SHP77 treated with DMSO at 0.1 percent for 48 hours (cell line): ENCODE results near the gene CNNM4.

Experiments used
- DNase-seq: peaks from one replicate; lab custom pipeline; 2025; lab: John Stamatoyannopoulos, UW

CNNM4 gene

DNA sequence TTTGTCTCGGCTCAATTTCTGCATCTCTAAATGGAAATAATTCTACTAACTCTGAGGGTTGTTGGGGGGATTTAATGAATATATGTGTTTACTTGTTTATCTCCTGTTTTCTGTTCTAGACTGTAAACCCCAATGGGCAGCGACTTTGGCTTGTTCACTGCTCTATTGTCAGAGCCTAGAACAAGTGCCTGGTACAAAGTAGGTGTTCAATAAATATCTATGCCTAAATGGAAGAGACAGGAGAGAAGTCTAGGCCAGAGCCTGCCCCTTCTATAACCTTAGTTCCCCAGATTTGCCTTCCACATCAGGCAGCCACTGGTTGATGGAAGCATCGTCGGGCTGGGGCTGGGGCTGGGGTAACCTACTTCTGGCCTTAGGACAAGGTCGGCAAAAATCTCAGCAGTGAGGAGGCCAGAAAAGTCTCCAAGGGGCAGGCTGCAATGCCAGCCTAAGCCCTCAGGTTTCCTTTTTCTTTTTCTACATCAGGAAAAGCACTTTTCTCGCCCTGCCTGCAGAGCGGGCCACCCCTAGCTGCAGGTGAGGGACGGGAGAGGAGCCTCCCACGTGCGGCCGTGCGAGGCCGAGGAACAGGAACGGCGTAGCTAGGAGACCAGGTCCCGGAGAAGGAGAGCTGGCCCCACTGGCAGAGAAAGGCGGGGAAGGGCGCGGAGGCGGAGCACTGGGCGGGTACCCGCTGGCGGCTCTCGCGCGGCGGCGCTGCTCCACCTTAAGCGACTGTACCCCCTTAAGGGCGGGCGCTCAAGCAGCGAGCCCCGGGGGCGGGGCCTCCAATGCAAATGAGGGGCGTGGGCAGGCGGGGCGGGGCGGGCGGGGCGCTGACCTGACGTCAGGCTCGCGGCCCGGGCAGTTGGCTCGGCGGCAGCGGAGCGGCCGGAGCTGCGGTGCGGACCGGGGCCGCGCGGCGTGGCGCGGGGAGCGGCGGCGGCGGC is at the start of gene CNNM4:
Gene CNNM4, plus strand, starts transcription at position 867 of the 950 bp plus-strand sequence. CDS start 98 bp downstream, outside the sequence.
- peak; percentile 75 for DNase-seq

DNA sequence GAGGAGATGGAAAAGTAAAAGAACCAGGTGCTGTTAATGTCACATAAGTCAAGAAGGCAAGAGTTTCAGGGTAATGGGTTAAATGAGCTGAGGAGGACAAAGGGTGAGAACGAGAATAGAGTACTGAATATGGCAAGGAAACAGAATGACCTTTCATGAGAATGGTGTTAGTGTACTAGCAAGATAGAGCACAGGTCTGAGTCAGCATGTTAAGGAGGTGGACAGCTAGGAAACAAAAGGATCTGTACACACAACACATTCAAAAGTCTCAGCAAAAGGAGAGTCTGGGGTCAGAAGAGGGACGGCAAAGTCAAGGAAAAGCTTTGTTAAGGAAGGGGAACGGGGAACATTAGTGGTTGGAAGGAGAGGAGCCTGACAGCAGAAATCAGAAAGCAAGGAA is 49.7 kb upstream of the CNNM4 start:
- DNase-seq: no peak

DNA sequence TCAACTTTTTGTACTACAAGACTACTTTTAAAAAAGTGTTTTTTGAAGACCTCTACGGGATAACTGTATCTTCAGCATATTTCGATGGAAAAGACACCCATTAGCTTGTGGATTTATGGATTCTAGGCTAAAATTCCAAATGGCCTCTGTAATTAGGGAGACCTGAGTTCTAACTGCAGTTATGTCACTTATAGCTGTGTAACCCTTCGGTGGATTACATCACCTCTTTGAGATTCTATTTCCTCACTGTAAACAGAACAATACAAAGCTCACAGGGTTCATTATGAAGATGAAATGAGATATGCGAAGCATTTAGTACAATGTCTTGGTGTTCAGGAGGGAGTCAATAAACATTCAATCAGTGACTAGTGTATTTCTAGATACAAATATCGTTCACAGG is 45.0 kb upstream of the CNNM4 start:
- DNase-seq: no peak

DNA sequence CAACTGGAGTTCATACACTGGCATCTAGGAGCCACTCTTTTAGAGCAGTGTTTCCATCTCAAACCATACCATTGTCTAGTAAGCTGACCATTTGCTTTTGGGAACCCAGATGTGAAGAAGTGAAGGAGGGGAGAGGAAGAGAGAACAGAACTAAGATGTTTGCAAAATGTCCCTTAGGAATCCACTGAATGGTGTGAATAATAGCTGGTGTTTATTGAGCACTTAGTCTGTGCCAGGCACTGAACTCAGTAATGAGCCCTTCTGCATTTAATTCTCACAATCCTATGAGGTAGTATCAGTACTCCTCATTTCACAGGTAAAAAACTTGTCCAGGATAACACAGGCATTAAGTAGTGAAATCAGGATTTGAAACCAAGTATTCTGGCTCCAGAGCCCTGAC is 44.3 kb upstream of the CNNM4 start:
- no peak for DNase-seq

DNA sequence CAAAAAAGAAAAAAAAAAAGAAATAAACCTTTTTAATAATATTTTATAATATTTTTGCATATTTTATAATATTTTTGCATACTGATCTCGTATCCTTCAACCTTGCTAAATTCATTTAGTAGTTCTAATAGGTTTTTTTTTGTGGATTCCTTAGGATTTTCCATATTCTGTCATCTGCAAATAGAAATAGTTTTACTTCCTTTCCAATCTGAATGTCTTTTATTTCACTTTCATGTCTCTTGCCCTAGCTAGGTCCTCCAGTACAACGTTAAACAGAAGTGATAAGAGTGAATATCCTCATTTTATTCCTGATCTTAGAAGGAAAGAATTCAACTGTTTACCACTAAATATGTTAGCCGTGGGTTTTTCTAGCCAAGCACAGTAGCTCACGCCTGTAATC is 34.6 kb upstream of the CNNM4 start:
- no peak for DNase-seq

DNA sequence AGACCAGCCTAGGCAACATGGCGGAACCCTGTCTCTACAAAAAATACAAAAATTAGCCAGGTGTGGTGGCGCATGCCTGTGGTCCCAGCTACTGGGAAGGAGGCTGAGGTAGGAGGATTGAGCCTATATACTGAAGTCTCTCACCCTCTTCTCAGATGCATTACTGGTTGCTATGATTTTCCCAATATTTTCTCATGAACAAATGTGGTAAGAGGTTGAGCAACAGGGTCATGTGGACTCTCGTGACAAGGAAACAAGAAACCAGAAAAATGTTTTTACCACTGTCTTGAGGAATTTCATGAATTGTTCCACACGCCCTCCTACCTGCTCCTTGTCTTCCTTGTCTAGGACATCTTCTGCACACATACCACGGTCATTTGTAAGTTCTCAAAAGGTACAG is 33.3 kb upstream of the CNNM4 start:
- DNase-seq: no peak

DNA sequence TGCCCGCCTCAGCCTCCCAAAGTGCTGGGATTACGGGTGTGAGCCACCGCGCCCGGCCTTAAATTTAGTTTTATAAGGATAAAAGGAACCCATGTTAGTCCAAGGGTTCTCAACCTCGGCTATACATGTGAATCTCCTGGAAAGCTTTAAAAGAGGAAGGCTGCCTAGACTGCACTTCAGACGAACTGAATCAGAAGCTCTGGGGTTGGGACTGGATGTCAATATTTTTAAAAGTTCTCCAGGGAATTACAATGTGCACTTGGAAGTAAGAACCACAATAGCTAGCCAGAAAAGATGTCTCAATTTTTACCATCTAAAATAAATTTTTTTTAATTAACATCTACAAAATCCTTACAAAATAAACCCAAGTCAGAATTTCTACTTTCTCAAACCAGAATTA is 31.0 kb upstream of the CNNM4 start:
- no peak for DNase-seq

DNA sequence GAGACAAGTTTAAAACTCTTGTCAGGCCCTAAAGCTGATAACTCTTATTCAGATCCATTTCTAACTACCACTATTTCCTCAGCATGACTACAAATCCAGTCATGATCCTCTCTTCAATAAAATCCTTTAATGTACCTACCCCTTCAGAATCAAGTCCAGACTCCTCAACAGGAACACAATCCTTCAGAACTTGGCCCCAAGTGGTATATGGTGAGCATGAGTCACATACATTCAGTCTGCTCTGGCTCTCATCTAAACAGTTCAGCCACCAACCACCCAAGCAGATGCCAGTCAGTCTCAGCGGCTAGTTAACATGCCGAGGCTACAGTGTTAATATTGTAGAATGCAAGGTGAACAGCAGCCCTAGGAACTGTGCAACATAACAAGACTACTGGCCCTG is 30.5 kb upstream of the CNNM4 start:
- no peak for DNase-seq

DNA sequence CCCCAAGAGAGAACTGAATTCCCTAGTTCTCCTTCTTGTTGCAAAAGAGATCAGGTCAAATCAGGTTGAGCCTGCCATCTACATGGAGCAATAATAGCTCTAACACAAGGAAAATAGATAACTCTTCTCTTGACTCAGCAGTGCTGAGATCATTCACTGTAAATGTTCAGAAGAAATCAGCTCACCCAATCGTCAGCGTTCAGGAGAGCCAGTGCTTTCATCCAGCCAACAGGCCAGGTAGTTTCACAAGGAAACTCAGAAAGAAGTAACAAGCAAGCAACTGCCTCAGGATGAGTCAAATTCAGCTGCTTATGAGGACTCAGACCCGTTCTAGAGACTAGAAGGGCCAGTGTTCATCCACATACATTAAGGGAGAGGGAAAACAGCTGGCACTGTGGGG is 26.8 kb upstream of the CNNM4 start:
- DNase-seq: no peak

DNA sequence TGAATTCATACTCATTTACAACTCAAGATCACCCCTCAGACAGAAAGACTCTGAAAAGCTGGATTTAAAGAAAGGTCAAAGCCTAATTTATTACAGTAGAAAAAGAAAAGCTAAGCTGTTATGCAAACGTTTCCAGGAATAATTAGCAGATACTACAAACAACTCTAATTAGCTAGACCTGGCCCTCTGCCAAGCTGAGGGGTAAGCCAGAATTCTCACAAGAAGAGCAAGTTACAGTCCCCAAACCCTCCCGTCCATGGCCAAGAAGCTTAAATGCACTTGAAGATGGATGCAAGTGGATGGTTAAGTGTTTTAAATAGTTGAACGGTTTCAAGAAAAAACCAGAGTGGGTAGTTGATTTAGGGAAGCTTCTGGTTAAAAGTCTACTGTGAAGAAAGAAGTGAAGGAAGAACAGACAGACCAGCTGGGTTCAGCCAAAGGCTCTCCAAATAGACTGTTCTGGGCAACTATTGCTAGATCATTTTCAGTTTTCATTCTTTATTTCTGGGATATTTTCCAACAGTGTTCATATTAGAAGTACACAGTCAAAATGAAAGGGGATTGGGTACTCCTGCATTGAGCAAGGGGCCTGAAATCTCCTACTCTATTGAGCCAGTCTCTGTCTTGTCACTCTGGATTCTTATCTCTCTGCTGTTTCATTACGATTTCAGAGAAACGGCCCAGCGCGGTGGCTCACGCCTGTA is 25.7 kb upstream of the CNNM4 start:
- no peak for DNase-seq

DNA sequence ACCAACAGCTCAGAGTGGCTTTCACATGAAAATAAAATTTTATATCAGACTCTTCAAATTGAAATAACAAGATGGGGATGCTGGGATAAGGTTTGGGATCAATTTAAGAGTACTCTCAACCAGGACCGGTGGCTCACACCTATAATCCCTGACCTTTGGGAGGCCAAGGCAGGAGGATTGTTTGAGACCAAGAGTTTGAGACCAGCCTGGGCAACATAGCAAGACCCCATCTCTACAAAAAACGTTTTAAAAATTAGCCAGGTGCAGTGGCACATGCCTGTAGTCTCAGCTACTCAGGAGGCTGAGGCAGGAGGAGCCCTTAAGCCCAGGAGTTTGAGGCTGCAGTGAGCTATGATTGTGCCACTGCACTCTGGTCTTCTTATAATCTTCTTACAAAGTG is 23.5 kb upstream of the CNNM4 start:
- DNase-seq: no peak

DNA sequence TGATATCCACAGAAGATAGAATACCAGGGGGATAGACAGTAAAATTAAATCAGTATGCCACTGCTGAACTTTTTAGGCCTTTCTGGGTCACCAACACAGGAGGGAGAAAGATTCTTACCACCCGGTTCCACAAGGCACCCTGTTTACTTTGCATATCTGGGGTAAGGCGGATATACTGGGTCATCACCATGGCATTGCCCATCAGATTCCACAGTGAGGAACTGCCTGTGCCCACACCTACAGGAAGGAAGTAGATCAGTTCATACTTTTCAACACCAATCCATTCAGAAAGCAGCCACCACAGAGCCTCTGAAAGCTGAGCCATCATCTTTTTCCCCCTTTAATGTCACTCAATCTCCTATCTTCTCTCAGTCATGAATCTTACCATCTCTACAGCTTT is 22.9 kb upstream of the CNNM4 start:
- DNase-seq: no peak

DNA sequence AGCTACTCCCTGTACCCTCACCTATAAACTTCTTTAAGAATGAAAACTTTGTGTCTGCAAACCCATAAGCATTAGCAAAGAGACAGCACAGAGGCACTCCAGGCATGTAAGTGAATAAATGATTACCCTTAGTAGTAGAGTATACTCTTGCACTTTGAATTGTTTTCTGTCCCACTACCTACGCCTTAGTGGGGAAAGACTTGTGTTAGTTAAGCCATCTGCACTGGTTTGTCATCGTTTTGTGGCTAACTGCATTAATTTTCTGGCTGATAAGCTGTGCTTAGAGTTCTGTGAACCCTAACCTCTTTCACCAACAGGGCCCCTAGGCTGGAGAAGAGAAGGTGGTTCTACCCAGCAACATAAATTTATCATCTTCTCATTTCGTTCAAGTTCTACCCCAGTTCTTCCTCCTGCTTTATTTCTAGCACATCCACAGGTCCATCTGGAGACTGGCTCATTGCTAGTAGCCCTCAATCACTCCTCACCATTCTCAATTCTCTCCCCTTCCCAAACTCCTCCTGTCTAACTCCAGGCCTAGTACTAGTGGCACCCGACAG is 21.5 kb upstream of the CNNM4 start:
- DNase-seq: no peak

DNA sequence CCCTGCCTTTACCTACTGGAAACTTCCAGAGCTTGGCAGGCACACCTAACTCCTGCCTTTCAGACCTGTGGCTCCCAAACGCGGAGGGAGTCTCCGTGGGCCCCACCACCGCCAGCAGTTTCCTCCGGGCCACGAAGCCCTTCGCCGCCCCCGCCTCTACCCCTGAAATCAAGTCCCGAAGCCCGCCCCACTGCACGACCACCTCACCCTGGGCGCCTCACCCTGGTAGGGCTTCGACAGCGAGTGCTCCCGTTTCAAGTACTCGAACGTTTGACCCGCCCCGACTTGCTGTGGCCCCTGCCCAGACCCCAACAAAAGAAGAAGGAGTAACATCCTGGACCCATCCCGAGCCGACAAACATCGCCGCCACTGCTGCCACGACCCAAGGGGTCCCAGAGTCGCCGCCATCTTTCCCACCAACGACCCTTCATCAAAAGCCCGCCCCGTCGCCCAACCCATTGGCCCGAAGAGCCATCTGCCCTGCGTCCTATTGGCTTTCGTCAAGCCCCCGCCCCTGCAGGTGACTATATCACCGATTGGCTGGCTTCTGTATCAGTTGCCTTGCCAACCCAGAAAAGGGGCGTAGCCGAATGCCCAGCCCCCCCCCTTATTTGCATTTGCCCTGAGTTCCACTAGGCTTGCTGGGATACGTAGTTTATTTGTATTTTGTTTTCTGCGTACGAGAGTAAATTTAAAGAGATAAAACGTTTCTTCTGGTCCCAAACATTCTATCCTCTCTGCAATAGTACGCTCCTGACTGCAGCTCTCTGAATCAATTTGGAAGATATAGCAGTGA is 20.9 kb upstream of the CNNM4 start, which contains the start of gene LMAN2L:
Gene LMAN2L, minus strand, starts transcription at position 432 of the 796 bp plus-strand sequence. Its CDS starts 24 bp downstream, at position 408.
- peak; percentile 93 for DNase-seq

DNA sequence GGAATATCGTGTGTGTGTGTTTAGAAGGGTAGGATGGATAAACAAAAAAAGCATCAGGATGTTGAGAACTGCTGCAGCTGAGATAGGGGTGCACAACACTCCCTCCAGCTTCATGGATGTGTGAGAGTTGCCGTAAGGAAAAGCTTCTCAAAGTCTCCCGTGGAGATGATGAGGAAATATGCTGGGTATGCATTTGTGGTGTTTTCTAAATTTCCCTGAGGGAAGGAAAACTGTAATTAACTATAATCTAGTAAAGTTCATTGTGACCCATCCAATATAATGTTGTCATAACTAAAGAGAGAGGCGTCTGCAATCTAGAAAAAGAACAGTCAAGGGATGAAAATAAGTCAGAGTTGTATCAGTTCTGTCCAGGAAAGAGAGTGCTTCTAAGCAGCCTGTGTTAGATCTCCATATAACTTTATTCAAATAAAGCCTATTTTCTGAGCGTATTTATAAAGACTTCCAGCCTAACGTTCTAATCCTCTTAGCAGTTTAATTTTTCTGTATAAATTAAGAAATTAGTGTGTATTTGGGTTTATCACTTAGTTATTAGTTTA is 13.6 kb upstream of the CNNM4 start:
- DNase-seq: no peak

DNA sequence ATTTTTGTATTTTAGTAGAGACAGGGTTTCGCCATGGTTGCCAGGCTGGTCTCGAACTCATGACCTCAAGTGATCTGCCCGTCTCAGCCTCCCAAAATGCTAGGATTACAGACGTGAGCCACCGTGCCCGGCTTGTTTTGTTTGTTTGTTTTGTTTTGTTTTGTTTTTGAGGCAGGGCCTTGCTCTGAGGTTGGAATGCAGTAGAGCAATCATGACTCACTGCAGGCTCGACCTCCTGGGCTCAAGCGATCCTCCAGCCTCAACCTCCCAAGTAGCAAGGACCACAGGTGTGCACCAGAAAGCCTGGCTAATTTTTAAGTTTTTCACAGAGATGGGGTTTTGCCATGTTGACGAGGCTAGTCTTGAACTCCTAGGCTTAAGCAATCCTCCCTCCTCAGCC is 8.9 kb upstream of the CNNM4 start:
- no peak for DNase-seq

DNA sequence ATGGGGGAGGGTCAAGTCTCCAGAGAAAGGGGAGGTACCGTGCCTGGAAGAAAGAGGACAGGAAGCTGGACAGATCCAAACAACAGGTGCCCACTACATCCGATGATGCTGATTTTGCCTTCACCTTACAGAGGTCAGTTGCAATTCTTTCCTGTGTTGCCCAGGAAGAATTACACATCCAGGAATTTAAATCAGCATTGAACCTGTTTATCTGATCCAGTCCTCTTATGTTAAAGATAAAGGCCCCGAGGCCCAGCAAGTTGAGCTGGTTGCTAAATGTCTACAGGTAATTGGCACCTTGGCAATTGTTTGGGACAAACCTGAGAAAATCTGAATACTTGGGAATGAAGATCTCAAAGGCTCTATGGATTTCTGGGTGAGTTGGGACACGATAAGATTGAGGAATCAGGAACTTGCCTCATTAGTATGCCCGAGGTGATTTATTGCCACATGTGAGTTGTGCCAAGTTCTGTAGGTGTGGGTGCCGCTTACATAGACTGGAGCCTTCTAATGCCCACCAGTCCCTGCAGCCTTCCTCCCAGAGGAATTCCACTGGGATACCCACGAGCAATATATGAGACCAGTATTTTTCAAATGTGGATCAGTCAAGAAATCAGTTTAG is 6.9 kb upstream of the CNNM4 start:
- DNase-seq: no peak

DNA sequence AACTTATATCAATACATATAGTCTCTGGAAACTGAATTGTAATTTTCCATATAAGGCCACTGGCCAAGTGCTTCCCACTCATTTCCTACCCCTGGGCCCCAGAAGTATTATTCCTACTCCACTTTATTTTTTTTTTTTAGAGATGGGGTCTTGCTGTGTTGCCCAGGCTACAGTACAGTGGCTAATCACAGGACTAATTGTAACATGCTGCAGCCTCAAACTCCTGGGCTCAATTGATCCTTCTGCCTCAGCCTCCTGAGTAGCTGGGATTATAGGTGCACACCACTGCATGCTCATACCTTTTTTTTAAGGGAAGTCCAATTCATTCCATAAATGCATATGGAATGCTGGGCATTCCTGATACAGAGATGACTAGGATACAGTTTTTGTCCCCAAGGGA is 6.4 kb upstream of the CNNM4 start:
- no peak for DNase-seq

DNA sequence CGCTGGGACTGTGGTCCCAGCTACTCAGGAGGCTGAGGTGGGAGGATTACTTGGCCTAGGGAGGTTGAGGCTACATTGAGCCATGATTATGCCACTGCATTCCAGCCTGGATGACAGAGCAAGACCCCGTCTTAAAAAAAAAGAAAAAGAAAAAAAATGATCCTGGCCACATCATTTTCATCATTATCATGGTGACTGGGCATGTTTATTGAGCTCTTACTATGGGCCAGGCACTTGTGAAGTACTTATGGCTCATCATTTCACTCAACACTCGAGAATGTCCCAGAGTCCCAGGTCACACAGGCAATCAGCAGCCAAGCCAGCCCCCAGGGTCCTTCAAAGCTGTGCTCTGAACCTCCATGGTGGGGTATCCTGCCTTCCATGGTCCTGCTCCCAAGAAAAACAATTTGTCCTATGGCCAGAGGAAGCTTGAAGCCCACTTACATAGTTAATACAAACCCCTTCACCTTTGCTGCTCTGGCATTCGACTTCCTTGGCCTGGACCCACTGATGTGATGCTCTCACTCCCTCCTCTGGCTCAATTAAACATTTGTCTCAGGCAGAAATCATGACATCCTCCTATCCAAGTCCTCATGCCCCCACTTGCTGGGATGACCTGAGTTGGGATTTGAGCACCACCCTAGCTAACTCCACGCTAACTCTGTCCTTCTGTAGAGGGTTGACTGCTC is 3.8 kb upstream of the CNNM4 start:
- DNase-seq: no peak

DNA sequence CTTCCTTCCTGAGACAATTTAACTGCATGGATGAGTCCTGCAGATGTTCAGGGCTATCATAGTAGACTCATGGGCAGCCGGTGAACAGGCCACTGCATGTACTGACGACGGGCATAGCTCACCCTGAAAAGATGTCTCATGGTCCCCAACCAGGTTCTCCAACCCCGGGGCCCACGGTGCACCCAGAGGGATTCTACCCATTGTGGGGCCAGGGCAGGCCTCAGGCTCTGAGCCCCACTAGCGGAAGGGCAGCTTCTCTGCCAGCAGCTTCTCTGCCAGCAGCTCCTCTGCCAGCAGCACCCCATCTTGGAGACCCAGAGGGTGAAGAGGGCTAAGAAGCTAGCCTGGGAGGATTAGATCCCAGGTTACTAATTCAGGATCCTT is 3.2 kb upstream of the CNNM4 start:
- no peak for DNase-seq

DNA sequence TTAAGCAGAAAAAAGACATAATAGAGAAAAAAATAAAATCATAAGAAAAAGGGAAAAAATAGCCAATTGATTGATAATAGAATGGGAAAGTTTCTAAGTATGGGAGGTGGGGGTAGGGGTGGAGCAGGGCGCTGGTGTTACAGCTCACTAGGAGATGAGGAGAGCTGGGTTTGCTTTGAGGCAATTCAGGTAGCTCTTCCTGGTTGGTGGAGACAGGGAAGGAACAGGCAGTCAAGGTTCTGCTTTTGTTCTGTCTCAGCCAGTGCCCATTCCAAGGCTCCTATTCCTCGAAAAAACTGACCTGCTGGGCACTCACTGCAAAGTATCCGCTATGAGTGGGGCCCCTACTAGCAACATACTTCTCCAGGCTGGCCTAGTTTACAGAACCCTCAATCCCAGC is 1.7 kb upstream of the CNNM4 start:
- DNase-seq: no peak
